Stimulated activated CD8-positive, alpha-beta memory T cell treated with anti-CD3 and anti-CD28 coated beads, Interleukin-4, amount 100 ng/mL, for 48 hours (primary cell): ENCODE data around the gene ZNF296.
"Not testable (repeated sequence)": the region's sequence is repeated elsewhere in the genome, so short reads cannot be mapped to it uniquely, and the experiment has no call there.

ENCODE experiments used
- DNase-seq: peaks from one replicate; pipeline ENCODE4 v3.0.0-alpha.2; 2020

Gene ZNF296

DNA sequence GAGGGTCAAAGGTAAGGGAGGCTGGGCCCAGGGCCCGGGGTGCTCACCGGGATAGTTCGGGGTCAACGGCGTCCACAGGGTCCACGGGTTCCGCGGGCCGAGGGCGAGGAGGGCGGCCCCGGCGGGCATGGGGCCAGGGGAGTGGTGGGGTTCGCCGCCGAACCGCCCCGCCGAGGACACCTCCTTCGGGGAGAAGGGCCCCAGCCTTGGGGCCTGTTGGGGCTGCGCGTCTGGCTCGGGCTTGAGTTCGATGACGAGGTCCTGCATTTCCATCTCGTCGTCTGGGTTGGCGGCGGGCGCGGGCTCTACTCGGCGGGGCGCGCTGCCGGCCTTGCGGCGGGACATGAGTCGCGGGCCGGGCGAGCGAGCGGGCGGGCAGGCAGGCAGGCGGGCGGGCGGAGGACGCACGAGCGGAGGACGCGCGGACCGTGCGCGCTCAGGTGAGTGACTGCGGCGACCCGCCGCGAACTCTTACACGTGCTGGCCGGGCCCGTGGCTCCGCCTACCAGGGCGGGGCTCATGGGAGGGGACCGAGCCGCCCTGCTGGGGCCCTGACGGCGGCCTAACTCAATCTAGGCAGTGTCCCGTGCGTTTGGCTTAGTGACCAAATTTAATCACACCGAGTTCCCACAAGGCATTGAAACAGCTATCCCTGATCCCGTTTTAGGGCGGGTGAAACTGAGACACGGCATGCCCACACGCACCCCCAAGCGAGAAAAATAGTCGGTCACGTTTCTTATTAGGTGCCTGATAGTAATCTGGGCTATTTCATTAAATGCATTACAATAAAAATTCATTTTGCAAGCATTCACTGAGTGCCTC, at the start of gene ZNF296:
TSS of gene ZNF296 (minus strand) at position 450 of the 822 bp plus-strand sequence. CDS start at position 345, 105 bp downstream.
- peak; percentile 88 for DNase-seq

DNA sequence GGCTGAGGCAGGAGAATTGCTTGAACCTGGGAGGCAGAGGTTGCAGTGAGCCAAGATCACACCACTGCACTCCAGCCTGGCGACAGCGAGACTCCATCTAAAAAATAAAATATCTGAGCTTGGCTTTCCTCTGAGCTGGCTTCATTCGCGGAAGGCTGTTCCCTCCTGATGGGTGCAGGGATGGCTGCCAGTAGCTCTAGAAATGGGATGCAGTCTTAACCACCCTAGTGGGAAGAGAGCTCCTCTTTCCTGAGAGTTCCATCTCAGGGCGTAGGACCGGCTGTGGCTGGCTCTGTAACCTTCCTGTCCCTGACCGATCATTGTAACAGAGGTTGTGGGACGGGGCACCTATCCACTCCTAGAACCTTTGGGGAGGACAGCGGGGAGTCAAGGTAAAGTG, 49.1 kb upstream of the ZNF296 start:
- no peak for DNase-seq

DNA sequence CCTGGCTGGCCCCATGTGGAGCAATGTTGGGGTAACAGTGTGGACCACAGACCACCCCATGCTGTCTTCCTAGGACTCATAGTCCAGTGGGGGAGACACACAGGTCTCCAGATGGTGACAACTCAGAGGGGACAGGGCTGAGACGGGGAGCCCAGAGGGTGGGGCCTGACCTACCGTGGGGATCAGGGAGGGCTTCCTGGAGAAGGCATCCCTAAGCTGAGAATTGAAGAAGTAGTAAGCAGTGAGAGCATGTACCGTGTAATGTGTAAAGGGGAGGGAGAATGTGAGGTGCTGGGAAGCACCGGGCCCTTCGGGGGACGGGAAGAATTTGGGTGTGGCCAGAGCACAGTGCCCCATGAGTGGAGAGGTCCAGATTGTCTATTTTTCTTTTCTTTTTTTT, 47.7 kb upstream of the ZNF296 start:
- no peak for DNase-seq

- no peak for DNase-seq
Observed at GRCh38 chr19:45123440-45123850, 47.2 kb upstream of the ZNF296 start.

- DNase-seq = no peak
Observed at GRCh38 chr19:45122832-45123231, 46.6 kb upstream of the ZNF296 start.

DNA sequence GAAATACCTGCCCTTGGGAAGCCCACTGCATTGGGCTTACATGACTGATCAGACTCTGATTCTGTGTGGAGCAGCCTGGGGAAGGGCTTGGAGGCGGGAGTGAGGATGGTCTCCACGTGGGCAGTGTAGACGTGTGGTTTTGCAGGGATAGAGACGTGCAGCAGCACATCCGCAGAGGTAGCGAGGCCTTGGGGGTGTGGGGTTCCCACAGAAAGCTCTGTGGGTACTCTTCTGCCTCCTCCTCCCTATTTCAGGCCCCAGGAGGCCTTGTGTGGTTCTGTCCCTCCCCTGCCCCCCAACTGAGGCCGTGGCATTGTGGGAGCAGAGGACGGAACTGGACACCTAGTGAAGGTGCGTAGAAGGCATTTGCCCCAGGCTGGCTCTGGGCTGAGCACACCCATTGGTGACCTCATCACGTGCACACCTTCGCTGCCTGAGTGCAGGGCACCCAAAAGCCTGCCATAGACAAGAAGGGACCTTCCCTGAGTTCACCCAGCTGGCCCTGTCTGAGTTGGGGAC, 45.6 kb upstream of the ZNF296 start:
- DNase-seq = no peak

DNA sequence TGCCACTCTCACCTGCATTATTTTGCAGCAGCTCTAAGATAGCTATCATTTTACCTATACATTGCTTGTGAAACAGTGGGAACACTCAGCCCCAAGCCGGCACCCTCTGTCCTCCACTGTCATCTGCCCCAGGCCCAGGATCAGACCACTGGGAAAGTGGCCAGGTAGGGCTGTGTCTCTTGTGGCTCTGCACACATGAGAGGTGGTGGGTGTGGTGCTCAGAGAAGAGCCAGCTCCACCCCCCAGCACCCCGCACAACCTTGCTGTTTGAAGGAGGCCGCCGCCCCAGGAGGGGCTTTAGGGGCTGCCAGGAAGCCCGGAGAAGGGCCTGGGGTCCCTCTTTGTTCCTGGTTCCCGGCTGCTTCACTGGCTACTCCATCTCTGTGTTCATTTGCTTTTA, 43.3 kb upstream of the ZNF296 start:
- DNase-seq = no peak

GRCh38 chr19:45118591-45119355, 42.5 kb upstream of the ZNF296 start:
- DNase-seq = not testable (repeated sequence)

DNA sequence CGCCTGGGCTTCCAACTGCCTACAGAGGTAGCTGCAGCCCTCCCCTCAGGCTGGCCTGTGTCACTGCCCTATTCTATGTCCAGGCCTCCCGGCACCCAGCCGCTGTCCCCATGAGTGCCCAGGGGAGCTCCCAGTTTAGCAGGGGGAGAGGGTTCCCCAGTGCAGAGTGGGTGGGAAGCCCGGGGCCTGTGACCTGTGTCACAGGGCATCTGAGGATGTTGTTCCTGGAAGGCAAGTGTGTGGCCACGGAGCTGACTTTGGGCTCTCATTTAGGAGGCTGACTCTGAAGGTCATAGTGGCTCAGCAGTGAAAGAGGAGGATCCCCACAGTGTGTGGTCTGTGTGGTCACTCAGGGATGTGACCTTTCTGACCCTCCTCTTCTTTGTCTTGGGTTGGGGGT, 41.8 kb upstream of the ZNF296 start:
- DNase-seq = no peak

GRCh38 chr19:45117671-45118070, 41.4 kb upstream of the ZNF296 start:
- peak; percentile 37 for DNase-seq

DNA sequence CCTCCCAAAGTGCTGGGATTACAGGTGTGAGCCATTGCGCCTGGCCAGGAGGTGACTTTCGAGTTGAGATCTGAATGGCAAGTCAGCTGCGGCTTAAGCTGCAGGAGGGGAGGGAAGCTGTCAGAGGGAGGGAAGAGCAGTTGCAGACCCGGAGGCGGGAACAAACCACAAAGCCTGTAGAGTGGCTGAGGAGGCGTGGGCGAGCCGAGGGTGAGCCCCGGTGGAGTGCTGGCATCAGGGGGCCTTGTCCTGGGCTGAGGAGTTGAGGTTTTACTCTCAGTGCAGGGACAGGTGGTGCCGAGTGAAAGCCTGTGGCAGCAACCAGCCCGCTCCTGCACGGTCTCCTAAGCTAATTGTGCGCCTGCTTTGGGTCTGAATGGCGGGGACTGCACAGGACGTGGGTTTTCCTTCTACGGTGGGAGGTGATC, 40.9 kb upstream of the ZNF296 start:
- peak; percentile 83 for DNase-seq

DNA sequence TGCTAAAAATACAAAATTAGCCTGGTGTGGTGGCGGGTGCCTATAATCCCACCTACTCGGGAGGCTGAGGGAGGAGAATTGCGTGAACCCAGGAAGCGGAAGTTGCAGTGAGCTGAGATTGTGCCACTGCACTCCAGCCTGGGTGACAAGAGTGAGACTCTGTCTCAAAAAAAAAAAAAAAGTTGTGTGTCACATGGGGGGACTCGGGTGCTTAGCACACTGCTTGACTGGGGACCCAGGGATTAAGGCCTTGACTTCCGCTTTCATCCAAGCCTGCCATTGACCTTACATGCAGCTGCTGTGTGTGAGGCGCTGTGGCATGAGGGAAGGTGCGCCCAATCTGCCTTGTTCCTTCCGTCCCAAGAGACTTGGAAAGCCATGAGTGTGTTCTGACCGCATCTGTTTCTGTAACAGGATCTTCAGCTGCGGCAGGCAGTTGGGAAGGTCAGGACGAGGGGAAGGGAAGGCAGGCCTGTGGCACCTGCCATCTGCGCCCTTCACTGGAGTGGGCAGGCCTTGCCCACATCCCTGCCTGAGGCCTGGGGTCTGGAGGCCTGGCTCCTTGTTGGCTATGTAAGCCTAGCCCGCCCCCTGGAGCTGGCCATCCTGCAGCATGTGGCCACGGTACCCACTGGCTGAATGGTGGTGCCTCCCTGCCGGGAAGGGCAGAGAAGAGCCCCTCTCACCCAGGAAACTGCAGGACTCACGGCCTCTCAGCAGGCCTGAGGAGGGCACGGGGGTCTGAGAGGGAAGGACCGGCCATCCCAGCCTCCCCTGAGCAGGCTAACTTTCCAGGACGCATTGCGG, 39.7 kb upstream of the ZNF296 start:
- no peak for DNase-seq

GRCh38 chr19:45114116-45114515, 37.8 kb upstream of the ZNF296 start:
- no peak for DNase-seq

GRCh38 chr19:45113628-45114027, 37.4 kb upstream of the ZNF296 start:
- DNase-seq = no peak

DNA sequence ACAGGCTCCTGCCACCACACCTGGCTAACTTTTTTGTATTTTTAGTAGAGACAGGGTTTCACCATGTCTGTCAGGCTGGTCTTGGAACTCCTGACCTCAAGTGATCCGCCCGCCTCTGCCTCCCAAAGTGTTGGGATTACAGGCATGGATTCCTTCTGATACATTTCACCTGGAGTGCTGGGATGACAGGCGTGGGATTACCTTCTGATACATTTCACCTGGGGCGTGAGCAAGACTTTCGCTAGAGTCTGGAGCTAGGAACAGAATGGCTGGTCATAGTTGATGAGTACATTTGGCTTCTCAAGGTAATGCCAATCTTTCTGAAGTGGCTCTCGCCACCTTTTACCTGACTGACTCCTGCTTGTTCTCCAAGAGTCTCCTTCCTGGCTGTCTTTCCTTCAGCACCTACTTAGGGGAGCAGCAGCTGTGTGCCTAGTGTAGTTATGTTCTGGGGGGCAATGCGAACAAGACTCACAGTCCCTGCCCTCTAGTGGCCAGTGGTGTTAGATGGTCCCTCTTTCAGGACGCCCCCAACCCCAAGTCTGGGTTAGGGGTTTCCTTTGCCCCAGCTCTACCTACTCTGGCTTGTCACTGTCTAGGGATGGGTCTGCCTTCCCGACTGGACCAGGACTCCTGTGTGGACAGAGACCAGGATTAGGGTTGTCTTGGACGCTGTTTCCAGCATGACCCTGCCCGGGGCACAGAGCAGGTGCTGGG, 36.0 kb upstream of the ZNF296 start:
- no peak for DNase-seq

DNA sequence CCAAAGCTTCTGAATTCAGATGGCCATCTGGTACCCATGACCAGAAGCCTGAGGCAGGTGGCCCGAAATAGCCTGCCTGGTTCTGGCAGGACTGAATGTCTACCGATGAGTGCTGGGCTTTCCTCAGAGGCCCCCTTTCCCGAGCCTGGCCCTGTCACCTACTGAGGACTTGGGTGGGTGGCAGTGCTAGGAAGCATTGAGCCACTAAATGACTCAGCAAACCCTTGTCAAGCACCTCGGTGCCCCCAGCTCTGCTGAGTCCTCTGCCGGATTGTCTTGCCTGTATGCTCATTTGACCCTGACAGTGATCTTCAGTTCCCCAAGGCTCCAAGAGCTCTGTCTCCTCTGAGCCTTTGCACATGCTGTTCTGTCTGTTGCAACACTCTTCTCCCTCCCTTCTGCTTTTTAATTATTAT, 34.6 kb upstream of the ZNF296 start:
- DNase-seq = peak; percentile 47

GRCh38 chr19:45107621-45108150, 31.4 kb upstream of the ZNF296 start:
- no peak for DNase-seq

GRCh38 chr19:45106363-45106762, 30.1 kb upstream of the ZNF296 start:
- not testable (repeated sequence) for DNase-seq

- DNase-seq = no peak
Observed at GRCh38 chr19:45104658-45105349, 28.5 kb upstream of the ZNF296 start.

GRCh38 chr19:45103508-45104319, 27.4 kb upstream of the ZNF296 start:
- DNase-seq = no peak

DNA sequence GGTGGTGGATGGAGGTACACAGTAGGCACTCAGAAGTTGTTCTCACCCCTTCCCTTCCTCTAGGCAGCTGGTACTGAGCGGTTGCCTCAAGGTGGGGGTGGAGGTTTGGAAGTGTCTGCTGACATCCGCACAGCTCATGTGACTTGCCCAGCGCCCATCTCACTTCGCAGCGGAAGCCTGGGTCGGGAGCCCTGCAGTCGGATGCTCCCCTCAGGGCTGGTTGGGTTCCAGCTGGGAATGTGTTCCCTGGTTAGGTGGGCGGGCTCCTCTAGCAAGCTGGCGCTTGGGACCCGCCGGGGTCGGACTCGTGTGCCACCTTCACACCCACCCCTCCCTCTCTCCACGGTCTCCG, 26.9 kb upstream of the ZNF296 start:
- DNase-seq = no peak
